GM23338 (cell line): ENCODE measurements around the gene GADD45A. TPM values are rescaled to one million over a fixed set of nuclear protein-coding genes. Genes with fewer than 3 reads are reported as not detected.
A peak's percentile ranks its signal among the peaks of the same experiment; 100 is the strongest.

Experiments
- ATAC-seq: fragments of 200-7000 bp; cut with Tn5 transposase; 3 replicates; pipeline ENCODE4 v1.9.1; 2020
- DNase-seq: peaks from one replicate; pipeline ENCODE4 v3.0.0-alpha.2; 2015; ENCODE audit warnings: low spot score
- H2AFZ ChIP-seq: fragments of 200-600 bp; sonication (generic); 2 replicates; pipeline ENCODE4 v1.8.0; 2016; ENCODE audit warnings: antibody characterized with exemption, mild to moderate bottlenecking, moderate library complexity
- H3F3A ChIP-seq: fragments of 200-600 bp; sonication (generic); replicated peaks from 2 replicates; pipeline ENCODE4 v1.8.0; 2017; ENCODE audit warnings: antibody characterized with exemption, mixed run types, low read depth
- H3K27ac ChIP-seq: fragments of 200-600 bp; sonication (generic); 2 replicates; pipeline ENCODE4 v1.6.1; 2016; ENCODE audit warnings: low read depth
- H3K27me3 ChIP-seq: fragments of 200-600 bp; sonication (generic); 2 replicates; pipeline ENCODE4 v1.8.0; 2016; ENCODE audit warnings: mild to moderate bottlenecking, mixed run types, moderate library complexity; ENCODE audit not compliant: insufficient read depth
- H3K36me3 ChIP-seq: fragments of 200-600 bp; sonication (generic); 2 replicates; pipeline ENCODE4 v1.8.0; 2016; ENCODE audit warnings: mild to moderate bottlenecking; ENCODE audit not compliant: insufficient read depth
- H3K4me1 ChIP-seq: fragments of 200-600 bp; sonication (generic); 2 replicates; pipeline ENCODE4 v1.8.0; 2016; ENCODE audit warnings: mild to moderate bottlenecking, moderate library complexity; ENCODE audit not compliant: insufficient read depth
- H3K4me2 ChIP-seq: fragments of 200-600 bp; sonication (generic); 2 replicates; pipeline ENCODE4 v1.7.1; 2017; ENCODE audit warnings: mixed run types
- H3K4me3 ChIP-seq: fragments of 200-600 bp; sonication (generic); 2 replicates; pipeline ENCODE4 v1.6.1; 2016; ENCODE audit warnings: mixed run types
- H3K79me2 ChIP-seq: fragments of 200-600 bp; sonication (generic); replicated peaks from 2 replicates; pipeline ENCODE4 v1.8.0; 2017; ENCODE audit warnings: mild to moderate bottlenecking; ENCODE audit not compliant: insufficient read depth
- H3K9me2 ChIP-seq: fragments of 200-600 bp; sonication (generic); 2 replicates; pipeline ENCODE4 v1.8.0; 2017; ENCODE audit not compliant: insufficient read depth
- H4K20me1 ChIP-seq: fragments of 200-600 bp; sonication (generic); replicated peaks from 2 replicates; pipeline ENCODE4 v1.8.0; 2017; ENCODE audit warnings: mild to moderate bottlenecking; ENCODE audit not compliant: insufficient read depth
- H3K27ac Mint-ChIP-seq: 2 replicates; pipeline ENCODE4 v1.8.0; 2020; ENCODE audit warnings: inconsistent platforms, mild to moderate bottlenecking, moderate library complexity, mixed read lengths
- H3K27me3 Mint-ChIP-seq: 3 replicates; pipeline ENCODE4 v1.8.0; 2022; ENCODE audit warnings: low read depth, mild to moderate bottlenecking, moderate library complexity, mixed read lengths, inconsistent platforms; ENCODE audit not compliant: insufficient read depth, poor library complexity
- H3K36me3 Mint-ChIP-seq: 3 replicates; pipeline ENCODE4 v1.8.0; 2021; ENCODE audit warnings: low read depth, mild to moderate bottlenecking, inconsistent platforms, moderate library complexity, mixed read lengths
- H3K4me1 Mint-ChIP-seq: 3 replicates; pipeline ENCODE4 v1.8.0; 2020; ENCODE audit warnings: mild to moderate bottlenecking, inconsistent platforms, mixed read lengths
- H3K4me3 Mint-ChIP-seq: 3 replicates; pipeline ENCODE4 v1.8.0; 2021; ENCODE audit warnings: moderate library complexity, mild to moderate bottlenecking, inconsistent platforms, mixed read lengths
- H3K9me3 Mint-ChIP-seq: 3 replicates; pipeline ENCODE4 v1.8.0; 2020; ENCODE audit warnings: moderate library complexity, mild to moderate bottlenecking, inconsistent platforms, mixed read lengths
- CREB1 ChIP-seq: fragments of 250-450 bp; sonication (Bioruptor Pico); IDR thresholded peaks from 2 replicates; pipeline ENCODE4 v1.5.0; 2020; ENCODE audit warnings: low read depth, mild to moderate bottlenecking, moderate library complexity
- CTCF ChIP-seq, 2 experiments: fragments of 200-600 bp in 1 of 2; sonication (generic) in 1 of 2; conservative IDR thresholded peaks; 2 replicates each; pipeline versions ENCODE4 v1.5.1 to v1.6.1; 2016 to 2017; ENCODE audit warnings: antibody characterized with exemption in 2 of 2, low read depth in 2 of 2, mild to moderate bottlenecking in 2 of 2, moderate library complexity in 1 of 2
- NANOG ChIP-seq: IDR thresholded peaks from 2 replicates; pipeline ENCODE4 v1.6.1; 2016; ENCODE audit warnings: antibody characterized with exemption, borderline replicate concordance
- POLR2AphosphoS5 ChIP-seq: IDR thresholded peaks from 2 replicates; pipeline ENCODE4 v1.6.1; 2016; ENCODE audit warnings: antibody characterized with exemption, low read depth
- REST ChIP-seq: IDR thresholded peaks from one replicate; pipeline ENCODE4 v1.6.1; 2018; ENCODE audit warnings: antibody characterized with exemption; ENCODE audit not compliant: unreplicated experiment
- ZNF462 ChIP-seq: fragments of 250-450 bp; sonication (Bioruptor Pico); IDR thresholded peaks from 2 replicates; pipeline ENCODE4 v1.5.0; 2020; ENCODE audit warnings: mild to moderate bottlenecking, moderate library complexity
- polyA plus RNA-seq: library from polyadenylated mRNA; unstranded; fragments of >200 nt; fragmentation: Nextera tagmentation; extraction: Ambion mirVana; gene quantifications from 2 replicates; pipeline ENCODE4 v1.2.1, GENCODE V29; 2016
- total RNA-seq: library from RNA; depleted of rRNA; stranded (reverse); fragments of >200 nt; shearing (Covaris generic); gene quantifications from 2 replicates; pipeline ENCODE4 v1.2.3, GENCODE V29; 2014

Gene GADD45A
- total and polyA plus RNA-seq, 2 experiments from 2014 or later, result 25.9 to 39.5 TPM

- Mint-ChIP-seq H3K4me3 (no peak overlapping the region), H3K27ac (no peak overlapping the region), H3K27me3 (no peaks in the 10 kb centered on the region), H3K9me3 (no peaks in the 10 kb centered on the region), H3K4me1 (peaks cover 13% of the 10 kb centered on the region; the same call in 2 of the 3 replicates), H3K36me3 (no peaks in the 10 kb centered on the region)
- Histone ChIP-seq H3K4me2 (0 out of 2 replicates have a peak overlapping the region, but pooled peaks have one; percentile 7), H3K27ac (no peak overlapping the region), H3K9me2 (no peaks in the 10 kb centered on the region), H3K79me2 (no peaks in the 10 kb centered on the region), H3K36me3 (no peaks in the 10 kb centered on the region), H3F3A (no peaks in the 10 kb centered on the region), H3K4me1 (peaks cover 19% of the 10 kb centered on the region), H3K4me3 (no peak overlapping the region), H2AFZ (no peak overlapping the region), H3K27me3 (no peaks in the 10 kb centered on the region), H4K20me1 (no peaks in the 10 kb centered on the region; the same call in 1 of the 2 replicates)
- ATAC-seq (no peak), DNase-seq (no peak)
- TF ChIP-seq NANOG (no peak), CTCF (conservative IDR thresholded peaks at IDR 0.05; ENCODE audit: low read depth in 2 of 2) (no peak), CREB1 (CRISPR knock-in tag) (no peak), ZNF462 (CRISPR knock-in tag) (no peak), REST (no peak), POLR2AphosphoS5 (no peak)
Measured at GRCh38 chr1:67723620-67724019, 38.6 kb downstream of the GADD45A start.
